ENCODE data around the gene NUDT16L1.
A peak's percentile ranks its signal among the peaks of the same experiment; 100 is the strongest.

Gene NUDT16L1

GRCh38 chr16:4674926-4675530, 18.3 kb upstream of the NUDT16L1 start:
- peak overlapping the region; percentile 93 for H3K27ac Mint-ChIP-seq
- no peaks in the 10 kb centered on the region for H3K9me3 Mint-ChIP-seq
- DNase-seq (ENCODE audit: low spot score): no peak
- peaks cover 24% of the 10 kb centered on the region for H3K36me3 Mint-ChIP-seq (ENCODE audit: low read depth)
- H3K27me3 Mint-ChIP-seq (ENCODE audit: low read depth): no peaks in the 10 kb centered on the region
- H3K4me1 Mint-ChIP-seq (ENCODE audit: low read depth): peaks cover 21% of the 10 kb centered on the region
- H3K4me3 Mint-ChIP-seq: peak overlapping the region; percentile 65

- Mint-ChIP-seq H3K4me3 (peak overlapping the region; percentile 65), H3K27ac (peak overlapping the region; percentile 93), H3K36me3 (ENCODE audit: low read depth) (peaks cover 24% of the 10 kb centered on the region), H3K4me1 (ENCODE audit: low read depth) (peaks cover 21% of the 10 kb centered on the region), H3K27me3 (ENCODE audit: low read depth) (no peaks in the 10 kb centered on the region), H3K9me3 (no peaks in the 10 kb centered on the region)
- DNase-seq (ENCODE audit: low spot score): peak; percentile 80
These were observed 17.2 kb upstream of the NUDT16L1 start for GRCh38 chr16:4675864-4676786.

- Mint-ChIP-seq H3K27ac (peak overlapping the region; percentile 93), H3K9me3 (no peaks in the 10 kb centered on the region), H3K4me1 (ENCODE audit: low read depth) (peaks cover 21% of the 10 kb centered on the region), H3K27me3 (ENCODE audit: low read depth) (no peaks in the 10 kb centered on the region), H3K4me3 (peak overlapping the region; percentile 65), H3K36me3 (ENCODE audit: low read depth) (peaks cover 26% of the 10 kb centered on the region)
- DNase-seq (ENCODE audit: low spot score): no peak
These were observed 16.5 kb upstream of the NUDT16L1 start for GRCh38 chr16:4676831-4677230.

- peaks cover 21% of the 10 kb centered on the region for H3K4me1 Mint-ChIP-seq (ENCODE audit: low read depth)
- H3K36me3 Mint-ChIP-seq (ENCODE audit: low read depth): peaks cover 26% of the 10 kb centered on the region
- H3K27ac Mint-ChIP-seq: no peak overlapping the region
- no peaks in the 10 kb centered on the region for H3K27me3 Mint-ChIP-seq (ENCODE audit: low read depth)
- no peak for DNase-seq (ENCODE audit: low spot score)
- peak overlapping the region; percentile 65 for H3K4me3 Mint-ChIP-seq
- H3K9me3 Mint-ChIP-seq: no peaks in the 10 kb centered on the region
These were observed 16.0 kb upstream of the NUDT16L1 start for GRCh38 chr16:4677390-4677789.

GRCh38 chr16:4677994-4678393, 15.4 kb upstream of the NUDT16L1 start:
- no peak for DNase-seq (ENCODE audit: low spot score)
- Mint-ChIP-seq H3K4me1 (ENCODE audit: low read depth) (peaks cover 21% of the 10 kb centered on the region), H3K9me3 (no peaks in the 10 kb centered on the region), H3K27me3 (ENCODE audit: low read depth) (no peaks in the 10 kb centered on the region), H3K4me3 (no peak overlapping the region), H3K27ac (peak overlapping the region; percentile 83), H3K36me3 (ENCODE audit: low read depth) (peaks cover 26% of the 10 kb centered on the region)

- H3K4me1 Mint-ChIP-seq (ENCODE audit: low read depth): peaks cover 21% of the 10 kb centered on the region
- no peaks in the 10 kb centered on the region for H3K27me3 Mint-ChIP-seq (ENCODE audit: low read depth)
- no peak overlapping the region for H3K4me3 Mint-ChIP-seq
- no peaks in the 10 kb centered on the region for H3K9me3 Mint-ChIP-seq
- DNase-seq (ENCODE audit: low spot score): no peak
- H3K36me3 Mint-ChIP-seq (ENCODE audit: low read depth): peaks cover 27% of the 10 kb centered on the region
- peak overlapping the region; percentile 83 for H3K27ac Mint-ChIP-seq
These were observed 14.8 kb upstream of the NUDT16L1 start for GRCh38 chr16:4678596-4678995.

- Mint-ChIP-seq H3K9me3 (no peaks in the 10 kb centered on the region), H3K4me3 (no peak overlapping the region), H3K27me3 (ENCODE audit: low read depth) (no peaks in the 10 kb centered on the region), H3K36me3 (ENCODE audit: low read depth) (peaks cover 26% of the 10 kb centered on the region), H3K27ac (peak overlapping the region; percentile 83), H3K4me1 (ENCODE audit: low read depth) (peaks cover 21% of the 10 kb centered on the region)
- no peak for DNase-seq (ENCODE audit: low spot score)
These were observed 14.1 kb upstream of the NUDT16L1 start for GRCh38 chr16:4679156-4679849.

- Mint-ChIP-seq H3K4me1 (ENCODE audit: low read depth) (peaks cover 21% of the 10 kb centered on the region), H3K27me3 (ENCODE audit: low read depth) (no peaks in the 10 kb centered on the region), H3K36me3 (ENCODE audit: low read depth) (peaks cover 28% of the 10 kb centered on the region), H3K9me3 (no peaks in the 10 kb centered on the region), H3K4me3 (peak overlapping the region; percentile 18), H3K27ac (peak overlapping the region; percentile 81)
- DNase-seq (ENCODE audit: low spot score): peak; percentile 13
These were observed 13.3 kb upstream of the NUDT16L1 start for GRCh38 chr16:4679850-4680636.

- Mint-ChIP-seq H3K27ac (peak overlapping the region; percentile 81), H3K27me3 (ENCODE audit: low read depth) (no peaks in the 10 kb centered on the region), H3K4me1 (ENCODE audit: low read depth) (peaks cover 16% of the 10 kb centered on the region), H3K36me3 (ENCODE audit: low read depth) (peaks cover 23% of the 10 kb centered on the region), H3K9me3 (no peaks in the 10 kb centered on the region), H3K4me3 (peak overlapping the region; percentile 57)
- no peak for DNase-seq (ENCODE audit: low spot score)
These were observed 12.5 kb upstream of the NUDT16L1 start for GRCh38 chr16:4680673-4681470.

GRCh38 chr16:4681471-4682083, 11.8 kb upstream of the NUDT16L1 start:
- peaks cover 10% of the 10 kb centered on the region for H3K4me1 Mint-ChIP-seq (ENCODE audit: low read depth)
- no peak for DNase-seq (ENCODE audit: low spot score)
- H3K27me3 Mint-ChIP-seq (ENCODE audit: low read depth): no peaks in the 10 kb centered on the region
- H3K4me3 Mint-ChIP-seq: no peak overlapping the region
- H3K27ac Mint-ChIP-seq: peak overlapping the region; percentile 41
- H3K36me3 Mint-ChIP-seq (ENCODE audit: low read depth): peaks cover 25% of the 10 kb centered on the region
- no peaks in the 10 kb centered on the region for H3K9me3 Mint-ChIP-seq

GRCh38 chr16:4682084-4682591, 11.2 kb upstream of the NUDT16L1 start:
- Mint-ChIP-seq H3K4me3 (no peak overlapping the region), H3K4me1 (ENCODE audit: low read depth) (peaks cover 5% of the 10 kb centered on the region), H3K27me3 (ENCODE audit: low read depth) (no peaks in the 10 kb centered on the region), H3K27ac (no peak overlapping the region), H3K9me3 (no peaks in the 10 kb centered on the region), H3K36me3 (ENCODE audit: low read depth) (peaks cover 20% of the 10 kb centered on the region)
- DNase-seq (ENCODE audit: low spot score): no peak

GRCh38 chr16:4682616-4683254, 10.6 kb upstream of the NUDT16L1 start:
- no peak overlapping the region for H3K4me3 Mint-ChIP-seq
- no peaks in the 10 kb centered on the region for H3K27me3 Mint-ChIP-seq (ENCODE audit: low read depth)
- peaks cover 4% of the 10 kb centered on the region for H3K4me1 Mint-ChIP-seq (ENCODE audit: low read depth)
- H3K36me3 Mint-ChIP-seq (ENCODE audit: low read depth): peaks cover 23% of the 10 kb centered on the region
- no peaks in the 10 kb centered on the region for H3K9me3 Mint-ChIP-seq
- peak overlapping the region; percentile 41 for H3K27ac Mint-ChIP-seq
- peak; percentile 14 for DNase-seq (ENCODE audit: low spot score)

All from T-helper 2 cell treated with Interferon-gamma antibody and Interleukin-4, amounts not matched to agents 5 μg/mL and 100 μg/mL, for 36 hours (primary cell).